Measurements from ENCODE around the gene CFAP61.
"Not testable (repeated sequence)": the region's sequence is repeated elsewhere in the genome, so short reads cannot be mapped to it uniquely, and the experiment has no call there.

The CFAP61 gene

GRCh38 chr20:20052074-20052970 lies at the start of gene CFAP61, which contains the start of gene CRNKL1:
Gene CFAP61, plus strand, starts transcription at chr20:20052532. Its CDS starts 4,122 bp downstream, at chr20:20056654.
Gene CRNKL1, minus strand, starts transcription at chr20:20052466. Its CDS starts 124 bp downstream, at chr20:20052342.
- peak; percentile 93 to 97 (median 96) for DNase-seq

- peak in 1 of 6 experiments; percentile 11 for DNase-seq
Measured at GRCh38 chr20:20003031-20003954, 49.0 kb upstream of the CFAP61 start.

GRCh38 chr20:20003955-20004322 lies 48.4 kb upstream of the CFAP61 start:
- DNase-seq = not testable (repeated sequence)

- no peak for DNase-seq
Measured at GRCh38 chr20:20005342-20005741, 47.0 kb upstream of the CFAP61 start.

GRCh38 chr20:20009784-20010253 lies 42.5 kb upstream of the CFAP61 start:
- no peak for DNase-seq

GRCh38 chr20:20010639-20011500 lies 41.5 kb upstream of the CFAP61 start:
- no peak for DNase-seq

- no peak for DNase-seq
Measured at GRCh38 chr20:20012541-20012940, 39.8 kb upstream of the CFAP61 start.

GRCh38 chr20:20014659-20015058 lies 37.7 kb upstream of the CFAP61 start:
- peak in 2 of 6 experiments; percentile 5 to 26 for DNase-seq

- peak; percentile 81 to 87 (median 85) for DNase-seq
Measured at GRCh38 chr20:20017001-20017843, 35.1 kb upstream of the CFAP61 start, which contains the start of gene NAA20. Gene NAA20, plus strand, starts transcription at chr20:20017362. Its CDS starts 35 bp downstream, at chr20:20017397.

- peak in 2 of 6 experiments; percentile 23 to 48 for DNase-seq
Measured at GRCh38 chr20:20017844-20018185, 34.5 kb upstream of the CFAP61 start.

GRCh38 chr20:20018366-20018765 lies 34.0 kb upstream of the CFAP61 start:
- no peak for DNase-seq

- DNase-seq = no peak
Measured at GRCh38 chr20:20019123-20019522, 33.2 kb upstream of the CFAP61 start.

GRCh38 chr20:20020908-20021307 lies 31.4 kb upstream of the CFAP61 start:
- no peak for DNase-seq

- no peak for DNase-seq
Measured at GRCh38 chr20:20021835-20022234, 30.5 kb upstream of the CFAP61 start.

GRCh38 chr20:20022498-20022897 lies 29.8 kb upstream of the CFAP61 start:
- DNase-seq = no peak

- no peak for DNase-seq
Measured at GRCh38 chr20:20023395-20023794, 28.9 kb upstream of the CFAP61 start.

GRCh38 chr20:20024942-20025341 lies 27.4 kb upstream of the CFAP61 start:
- DNase-seq = no peak

- DNase-seq = no peak
Measured at GRCh38 chr20:20027284-20027683, 25.0 kb upstream of the CFAP61 start.

GRCh38 chr20:20031790-20032189 lies 20.5 kb upstream of the CFAP61 start:
- no peak for DNase-seq

GRCh38 chr20:20034486-20034885 lies 17.8 kb upstream of the CFAP61 start:
- DNase-seq = no peak

GRCh38 chr20:20036756-20037155 lies 15.6 kb upstream of the CFAP61 start:
- DNase-seq = no peak
